ENCODE measurements around the gene MYBPC1.

Gene MYBPC1

GRCh38 chr12:101599771-101600484, 5.2 kb downstream of the MYBPC1 start:
- H3K27ac ChIP-seq: no peak overlapping the region
- TF ChIP-seq, protein P1, sequence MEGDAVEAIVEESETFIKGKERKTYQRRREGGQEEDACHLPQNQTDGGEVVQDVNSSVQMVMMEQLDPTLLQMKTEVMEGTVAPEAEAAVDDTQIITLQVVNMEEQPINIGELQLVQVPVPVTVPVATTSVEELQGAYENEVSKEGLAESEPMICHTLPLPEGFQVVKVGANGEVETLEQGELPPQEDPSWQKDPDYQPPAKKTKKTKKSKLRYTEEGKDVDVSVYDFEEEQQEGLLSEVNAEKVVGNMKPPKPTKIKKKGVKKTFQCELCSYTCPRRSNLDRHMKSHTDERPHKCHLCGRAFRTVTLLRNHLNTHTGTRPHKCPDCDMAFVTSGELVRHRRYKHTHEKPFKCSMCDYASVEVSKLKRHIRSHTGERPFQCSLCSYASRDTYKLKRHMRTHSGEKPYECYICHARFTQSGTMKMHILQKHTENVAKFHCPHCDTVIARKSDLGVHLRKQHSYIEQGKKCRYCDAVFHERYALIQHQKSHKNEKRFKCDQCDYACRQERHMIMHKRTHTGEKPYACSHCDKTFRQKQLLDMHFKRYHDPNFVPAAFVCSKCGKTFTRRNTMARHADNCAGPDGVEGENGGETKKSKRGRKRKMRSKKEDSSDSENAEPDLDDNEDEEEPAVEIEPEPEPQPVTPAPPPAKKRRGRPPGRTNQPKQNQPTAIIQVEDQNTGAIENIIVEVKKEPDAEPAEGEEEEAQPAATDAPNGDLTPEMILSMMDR (conservative IDR thresholded peaks at IDR 0.05): no peak

DNA sequence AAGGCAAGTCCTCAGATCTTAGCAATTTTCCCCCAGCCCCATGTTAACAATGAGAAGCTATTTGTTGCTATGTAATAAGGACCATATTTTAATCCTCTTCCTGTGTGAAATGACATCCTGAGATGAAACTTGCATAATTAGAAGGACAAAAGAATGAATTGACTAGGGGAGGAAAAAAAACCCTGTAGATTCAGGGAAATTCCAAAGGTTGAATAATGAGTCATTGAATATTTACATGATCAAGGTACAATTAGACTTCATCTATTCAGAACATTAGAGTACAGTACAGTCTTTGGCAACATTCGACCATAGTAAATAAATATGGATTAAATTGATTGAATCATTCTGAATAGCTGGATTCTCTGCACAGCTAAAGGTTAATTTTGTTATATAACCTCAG, 9.4 kb downstream of the MYBPC1 start:
- H3K27ac ChIP-seq: no peak overlapping the region
- TF ChIP-seq, protein P1 (conservative IDR thresholded peaks at IDR 0.05): no peak

- TF ChIP-seq, protein P1 (conservative IDR thresholded peaks at IDR 0.05): no peak
- H3K27ac ChIP-seq: peak overlapping the region; percentile 94
These were observed 13.1 kb downstream of the MYBPC1 start for GRCh38 chr12:101607894-101608293.

GRCh38 chr12:101608301-101609133, 13.7 kb downstream of the MYBPC1 start:
- H3K27ac ChIP-seq: peak overlapping the region; percentile 94
- TF ChIP-seq, protein P1 (conservative IDR thresholded peaks at IDR 0.05): no peak

DNA sequence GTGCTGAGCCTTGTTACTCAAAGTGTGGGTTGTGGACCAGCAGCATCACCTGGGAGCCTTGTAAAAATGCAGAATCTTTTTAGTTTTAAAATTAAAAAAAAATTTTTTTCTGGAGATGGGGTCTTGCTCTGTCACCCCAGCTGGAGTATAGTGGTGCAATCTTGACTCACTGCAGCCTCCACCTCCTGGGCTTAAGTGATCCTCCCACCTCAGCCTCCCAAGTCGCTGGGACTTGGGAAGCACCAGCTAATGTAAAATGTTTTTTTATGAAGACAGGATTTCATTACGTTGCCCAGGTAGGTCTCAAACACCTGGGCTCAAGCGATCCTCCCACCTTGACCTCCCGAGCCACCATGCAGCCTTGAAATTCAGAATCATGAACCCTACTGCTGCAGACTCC, 14.4 kb downstream of the MYBPC1 start:
- H3K27ac ChIP-seq: peak overlapping the region; percentile 94
- TF ChIP-seq, protein P1 (conservative IDR thresholded peaks at IDR 0.05): no peak

DNA sequence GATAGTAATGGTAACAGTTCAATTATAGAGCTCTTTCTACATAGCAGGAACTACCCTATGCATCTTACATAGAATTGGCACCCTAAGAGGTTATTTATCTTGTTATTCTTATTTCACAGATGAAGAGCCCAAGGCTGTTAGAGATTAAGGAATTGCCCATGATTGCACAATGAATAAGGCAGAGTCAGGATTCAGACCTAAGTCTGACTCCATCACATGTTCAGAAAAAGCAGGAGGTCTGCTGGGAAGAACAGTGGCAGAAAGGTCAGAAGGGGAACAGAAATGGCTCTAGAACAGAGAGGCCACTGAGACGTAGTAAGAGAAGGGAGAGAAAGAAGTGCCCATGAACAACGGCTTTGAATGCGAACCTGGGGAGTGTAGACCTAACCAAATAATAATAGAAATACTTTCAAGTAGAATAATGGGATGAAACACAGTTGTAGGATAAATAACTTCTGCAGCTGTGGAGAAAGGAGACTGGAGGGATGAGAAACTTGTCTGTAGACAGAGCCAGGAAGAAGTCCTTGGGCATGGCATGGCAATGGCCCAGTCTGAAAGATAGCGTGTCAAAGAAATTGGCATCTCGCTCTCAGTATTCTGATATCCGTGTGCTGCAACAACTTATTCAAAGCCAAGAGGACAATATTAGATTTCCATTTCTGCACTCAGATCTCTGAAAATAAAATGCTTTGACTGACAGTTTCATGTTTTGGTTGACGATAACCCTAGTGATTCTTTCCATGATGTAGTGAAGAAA, 17.6 kb downstream of the MYBPC1 start:
- TF ChIP-seq, protein P1 (conservative IDR thresholded peaks at IDR 0.05): no peak
- no peak overlapping the region for H3K27ac ChIP-seq

DNA sequence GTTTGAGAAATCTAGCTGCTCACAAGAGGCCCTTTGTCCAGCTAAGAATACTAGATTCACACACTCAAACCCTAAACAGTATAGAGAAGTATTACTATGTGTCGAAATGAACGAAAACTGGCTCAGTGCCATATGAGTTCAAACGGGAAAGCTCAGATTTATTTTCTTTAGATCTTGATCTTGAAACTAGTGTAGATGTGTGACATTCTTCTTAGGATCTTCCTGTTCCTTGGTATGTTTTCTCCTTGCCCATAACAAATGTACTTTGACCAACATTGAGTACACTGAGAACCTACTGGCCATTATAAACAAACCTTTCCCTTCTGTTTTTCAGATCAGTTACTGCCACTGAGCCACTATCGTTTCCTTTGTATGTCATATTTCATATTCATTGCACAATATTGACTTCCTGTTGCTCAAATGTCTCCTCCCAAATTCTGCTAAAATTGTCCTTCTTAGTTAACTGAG, 21.3 kb downstream of the MYBPC1 start:
- TF ChIP-seq, protein P1 (conservative IDR thresholded peaks at IDR 0.05): no peak
- peak overlapping the region; percentile 97 for H3K27ac ChIP-seq
